Urinary bladder (tissue), 4 donors: ENCODE measurements around the gene MYOF. TPM values are rescaled to one million over a fixed set of nuclear protein-coding genes. Genes with fewer than 3 reads are reported as not detected.

Experiments
- DNase-seq: peaks from one replicate; pipeline ENCODE4 v3.0.0-alpha.2; 2015; ENCODE audit errors: extremely low spot score
- H3K27ac ChIP-seq: one replicate; pipeline ENCODE4 v1.5.1; 2013; ENCODE audit warnings: low read depth, mild to moderate bottlenecking, moderate library complexity
- H3K36me3 ChIP-seq: one replicate; pipeline ENCODE4 v1.6.1; 2013; ENCODE audit warnings: mild to moderate bottlenecking, moderate library complexity; ENCODE audit not compliant: insufficient read depth
- H3K4me1 ChIP-seq: one replicate; pipeline ENCODE4 v1.6.1; 2013; ENCODE audit warnings: mild to moderate bottlenecking, moderate library complexity; ENCODE audit not compliant: insufficient read depth
- H3K4me3 ChIP-seq: one replicate; pipeline ENCODE4 v1.5.1; 2013; ENCODE audit warnings: low read depth, low read length
- WGBS: extraction: QIAGEN DNeasy Blood & Tissue Kit; methylation state at CpG from one replicate; pipeline ENCODE4 v1.1.7; 2013; 5-methylcytosine and 5-hydroxymethylcytosine counted together
- polyA plus RNA-seq: library from polyadenylated mRNA; stranded (reverse); fragments of 200-250 nt; gene quantifications from one replicate; pipeline ENCODE4 v1.2.3, GENCODE V29; 2013
- total RNA-seq: library from RNA; depleted of rRNA; stranded (reverse); fragments of >200 nt; gene quantifications from one replicate; pipeline ENCODE4 v1.2.3, GENCODE V29; 2014
- donor health status: healthy with polysubstance abuse.
- donor health status: healthy.

Gene MYOF
- total and polyA plus RNA-seq, 2 donors: 61.3 to 99.1 TPM

DNA sequence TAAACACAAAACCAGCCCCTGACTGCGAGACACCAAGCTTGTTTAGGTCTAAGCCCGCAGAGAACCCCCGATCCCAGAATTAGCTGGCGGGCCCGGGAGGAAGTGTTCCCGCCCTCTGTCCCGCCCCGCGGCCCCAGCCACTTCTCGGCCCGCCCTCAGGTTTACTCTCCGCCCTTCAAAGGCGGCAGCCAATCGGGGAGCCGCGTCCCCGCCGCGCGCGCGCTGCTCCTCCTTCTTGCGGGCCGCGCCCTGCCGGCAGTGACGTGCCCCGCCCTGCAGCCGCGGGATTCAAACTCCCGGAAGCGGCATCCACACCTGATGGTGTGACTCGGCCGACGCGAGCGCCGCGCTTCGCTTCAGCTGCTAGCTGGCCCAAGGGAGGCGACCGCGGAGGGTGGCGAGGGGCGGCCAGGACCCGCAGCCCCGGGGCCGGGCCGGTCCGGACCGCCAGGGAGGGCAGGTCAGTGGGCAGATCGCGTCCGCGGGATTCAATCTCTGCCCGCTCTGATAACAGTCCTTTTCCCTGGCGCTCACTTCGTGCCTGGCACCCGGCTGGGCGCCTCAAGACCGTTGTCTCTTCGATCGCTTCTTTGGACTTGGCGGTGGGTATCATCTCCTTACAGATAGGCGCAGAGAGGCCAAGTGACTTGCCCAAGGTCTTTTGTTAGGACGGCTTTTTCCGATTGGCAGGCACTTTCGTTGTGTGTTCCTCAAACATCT is 14.3 kb upstream of the MYOF start, which contains the start of gene CEP55:
Gene CEP55, plus strand, starts transcription at position 291 of the 720 bp plus-strand sequence. CDS start 3,440 bp downstream, outside the sequence.
- Histone ChIP-seq H3K27ac (peak within 1 kb of the TSS; percentile 52), H3K4me3 (peak within 1 kb of the TSS; percentile 61), H3K36me3 (no peaks in the 10 kb centered on the region), H3K4me1 (no peaks in the 10 kb centered on the region)
- WGBS: 1% methylated on average over 68 of the region's 68 CpGs
- DNase-seq: peak; percentile 83

DNA sequence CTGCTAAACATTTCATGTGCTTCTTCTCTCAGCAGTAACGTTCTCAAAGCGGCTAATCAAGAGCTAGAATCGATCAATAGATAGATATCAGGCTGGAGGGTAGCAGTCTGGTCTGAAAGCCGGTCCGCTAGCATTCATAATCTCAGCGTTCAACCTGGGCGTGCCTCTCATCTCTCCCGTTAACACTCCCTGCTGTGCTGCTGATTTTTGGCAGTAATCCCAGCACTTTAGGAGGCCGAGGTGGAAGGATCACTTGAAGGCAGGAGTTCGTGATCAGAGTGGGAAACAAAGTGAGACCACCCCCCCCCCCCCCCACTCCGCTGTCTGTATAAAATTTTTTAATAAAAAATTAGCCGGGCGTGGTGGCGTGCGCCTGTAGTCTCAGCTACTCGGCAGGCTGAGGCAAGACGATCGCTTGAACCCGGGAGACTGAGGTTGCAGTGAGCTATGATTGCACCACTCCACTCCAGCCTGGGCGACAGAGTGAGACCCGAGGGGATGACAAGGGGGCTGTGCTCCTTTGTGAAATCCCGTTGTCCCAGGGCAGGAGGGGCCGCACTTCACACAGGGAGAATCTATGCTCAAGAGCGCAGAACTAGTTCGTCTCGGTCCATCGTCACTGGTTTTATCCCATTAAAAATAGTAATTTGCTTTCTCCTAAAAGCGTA is 13.7 kb upstream of the MYOF start:
- peak overlapping the region; percentile 61 for H3K4me3 ChIP-seq
- under 1% methylated on average over 28 of the region's 28 CpGs for WGBS
- no peaks in the 10 kb centered on the region for H3K36me3 ChIP-seq
- peak overlapping the region; percentile 52 for H3K27ac ChIP-seq
- no peaks in the 10 kb centered on the region for H3K4me1 ChIP-seq
- no peak for DNase-seq

DNA sequence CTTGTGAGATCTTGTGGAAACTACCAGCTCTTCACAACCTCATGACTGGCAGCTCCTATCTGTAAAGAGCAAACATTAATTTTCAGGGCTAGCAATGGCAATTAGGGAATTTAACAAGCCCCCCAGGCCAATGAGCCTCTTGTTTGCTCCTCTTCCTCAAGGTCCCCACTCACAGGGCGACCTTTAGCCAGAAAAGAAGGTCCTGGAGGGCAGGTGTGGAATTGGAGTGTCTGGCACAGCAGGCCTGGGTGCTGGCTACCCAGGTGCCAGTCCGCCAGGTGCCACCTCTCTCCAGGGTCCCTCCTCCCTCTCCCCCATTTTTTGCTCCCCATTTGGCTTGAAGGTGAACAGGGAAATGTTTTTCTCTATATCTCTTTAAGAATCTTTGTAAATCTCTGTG is 12.4 kb upstream of the MYOF start:
- H3K27ac ChIP-seq: no peak overlapping the region
- 93% methylated on average over 2 of the region's 2 CpGs for WGBS
- H3K4me3 ChIP-seq: no peak overlapping the region
- H3K36me3 ChIP-seq: no peaks in the 10 kb centered on the region
- DNase-seq: no peak
- H3K4me1 ChIP-seq: no peaks in the 10 kb centered on the region

GRCh38 chr10:93493162-93493561 is 11.0 kb upstream of the MYOF start:
- Histone ChIP-seq H3K4me3 (no peak overlapping the region), H3K4me1 (no peaks in the 10 kb centered on the region), H3K36me3 (no peaks in the 10 kb centered on the region), H3K27ac (no peak overlapping the region)
- 87% methylated on average over 3 of the region's 3 CpGs for WGBS
- DNase-seq: no peak

GRCh38 chr10:93491602-93492121 is 9.5 kb upstream of the MYOF start:
- Histone ChIP-seq H3K4me1 (no peaks in the 10 kb centered on the region), H3K27ac (no peak overlapping the region), H3K4me3 (no peak overlapping the region), H3K36me3 (no peaks in the 10 kb centered on the region)
- DNase-seq: no peak
- WGBS: 74% methylated on average over 2 of the region's 2 CpGs

DNA sequence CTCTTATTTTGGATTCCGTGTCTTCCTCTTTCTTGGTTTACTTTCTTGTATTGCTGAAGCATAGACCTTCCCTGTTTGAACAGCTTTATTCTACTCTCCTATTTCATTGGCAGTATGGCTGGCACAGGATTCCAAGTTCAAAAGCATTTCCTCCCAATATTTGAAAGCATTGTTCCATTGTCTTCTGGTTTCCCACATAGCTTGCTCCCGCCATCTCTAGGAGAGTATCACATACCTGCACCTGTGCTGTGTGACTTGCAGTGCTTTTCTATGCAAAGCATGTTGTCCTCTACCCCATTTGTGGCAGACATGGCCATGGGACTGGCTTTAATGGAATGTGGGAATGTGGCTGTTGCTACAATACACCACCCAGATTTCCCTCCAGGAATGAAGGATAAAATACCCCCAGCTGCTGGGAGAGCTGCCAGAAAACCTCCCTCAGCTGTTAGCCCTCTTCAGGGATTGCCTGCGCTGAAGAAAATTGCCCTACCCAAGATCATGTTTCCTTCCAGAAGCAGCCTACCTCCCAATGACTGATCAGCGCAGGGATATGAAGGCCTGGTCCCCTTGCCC is 6.9 kb upstream of the MYOF start:
- no peaks in the 10 kb centered on the region for H3K4me1 ChIP-seq
- 88% methylated on average over 4 of the region's 4 CpGs for WGBS
- no peaks in the 10 kb centered on the region for H3K36me3 ChIP-seq
- H3K27ac ChIP-seq: no peak overlapping the region
- no peak for DNase-seq
- H3K4me3 ChIP-seq: no peak overlapping the region

GRCh38 chr10:93485690-93486089 is 3.6 kb upstream of the MYOF start:
- WGBS: 46% methylated on average over 1 of the region's 1 CpG
- Histone ChIP-seq H3K4me1 (no peaks in the 10 kb centered on the region), H3K27ac (no peak overlapping the region), H3K36me3 (no peaks in the 10 kb centered on the region), H3K4me3 (no peak overlapping the region)
- DNase-seq: no peak

DNA sequence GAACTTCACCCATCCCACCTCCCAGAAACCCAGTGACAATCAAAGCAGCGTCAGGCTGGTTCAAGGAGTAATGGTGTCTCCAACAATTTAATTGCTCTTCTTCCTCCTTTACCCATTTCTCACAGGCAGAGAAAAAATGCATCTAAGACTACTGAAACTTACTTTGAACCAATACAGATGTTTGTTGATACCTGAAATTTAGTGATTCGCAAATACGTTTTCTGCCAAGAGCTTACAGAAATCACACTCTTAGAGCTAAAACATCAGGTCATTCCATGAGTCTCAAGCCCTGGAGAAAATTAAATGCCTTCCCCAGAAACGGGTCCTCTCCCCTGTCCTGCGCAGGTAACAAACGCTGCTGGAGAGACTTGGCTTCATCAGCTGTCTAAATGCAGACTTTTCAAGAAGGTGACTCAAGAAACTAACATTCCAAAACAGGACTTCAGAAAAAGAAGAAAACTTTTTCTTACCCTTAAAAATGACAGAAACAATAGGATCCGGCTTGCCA is 443 bp downstream of the MYOF start:
- H3K4me3 ChIP-seq: peak overlapping the region; percentile 49
- peak overlapping the region; percentile 86 for H3K27ac ChIP-seq
- H3K4me1 ChIP-seq: no peaks in the 10 kb centered on the region
- DNase-seq: no peak
- H3K36me3 ChIP-seq: no peaks in the 10 kb centered on the region
- 7% methylated on average over 7 of the region's 7 CpGs for WGBS

DNA sequence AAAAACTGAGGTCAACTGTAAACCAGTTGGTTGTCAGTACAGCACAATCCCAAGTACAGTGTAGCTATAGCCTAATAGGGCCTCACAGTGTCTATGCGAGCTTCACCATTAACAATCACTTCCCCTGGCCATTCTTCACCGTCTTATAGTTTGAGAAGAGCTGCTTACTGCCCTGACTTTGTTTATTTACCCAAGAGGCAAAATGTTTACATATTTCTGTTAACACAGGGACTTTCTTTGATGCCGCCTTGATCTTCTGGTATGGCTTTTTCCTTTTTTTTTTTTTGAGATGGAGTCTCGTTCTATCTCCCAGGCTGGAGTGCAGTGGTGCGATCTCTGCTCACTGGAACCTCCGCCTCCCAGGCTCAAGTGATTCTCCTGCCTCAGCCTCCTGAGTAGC is 3.3 kb downstream of the MYOF start:
- Histone ChIP-seq H3K4me1 (no peaks in the 10 kb centered on the region), H3K27ac (no peak overlapping the region), H3K4me3 (no peak overlapping the region), H3K36me3 (no peaks in the 10 kb centered on the region)
- no peak for DNase-seq
- 66% methylated on average over 6 of the region's 6 CpGs for WGBS

DNA sequence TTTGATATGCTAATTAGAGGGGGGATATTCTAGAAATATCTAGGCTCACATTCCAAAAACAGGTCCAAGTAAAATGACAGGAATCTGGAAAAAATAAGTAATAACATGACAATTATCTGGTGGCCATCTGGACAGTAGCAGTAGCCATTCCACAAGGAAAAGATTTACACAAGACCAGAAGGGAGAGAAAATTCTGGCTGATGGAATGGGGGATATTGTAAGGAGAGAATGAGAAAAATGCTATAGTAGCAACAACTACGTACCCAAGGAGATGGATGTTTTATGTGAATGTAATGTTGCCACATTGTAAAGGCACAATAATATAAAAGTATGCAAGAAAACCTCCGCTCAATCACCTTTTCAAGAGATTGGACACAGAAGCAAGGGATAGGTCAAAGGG is 5.4 kb downstream of the MYOF start:
- Histone ChIP-seq H3K36me3 (no peaks in the 10 kb centered on the region), H3K4me1 (no peaks in the 10 kb centered on the region), H3K4me3 (no peak overlapping the region), H3K27ac (no peak overlapping the region)
- 85% methylated on average over 2 of the region's 2 CpGs for WGBS
- DNase-seq: no peak

DNA sequence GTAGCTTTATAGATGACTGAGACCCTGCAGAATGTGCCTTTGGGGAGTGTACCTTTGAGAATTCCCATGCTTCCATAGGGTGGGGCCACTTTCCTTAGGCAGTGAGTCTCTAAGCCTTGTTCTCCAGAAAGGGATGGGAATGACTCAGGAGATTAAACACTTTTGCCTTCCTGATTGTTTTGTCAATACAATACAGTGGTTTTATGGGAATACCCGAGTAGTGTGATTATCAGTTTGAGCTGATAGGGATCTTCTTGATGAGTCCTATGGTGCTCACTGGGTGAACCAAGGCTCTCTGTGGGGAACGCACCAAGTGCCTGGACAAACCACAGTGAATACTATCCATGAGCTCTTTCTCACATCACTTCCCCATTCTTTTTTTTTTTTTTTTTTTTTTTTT is 6.3 kb downstream of the MYOF start:
- Histone ChIP-seq H3K4me1 (no peaks in the 10 kb centered on the region), H3K4me3 (no peak overlapping the region), H3K27ac (no peak overlapping the region), H3K36me3 (no peaks in the 10 kb centered on the region)
- DNase-seq: no peak
- WGBS: 66% methylated on average over 2 of the region's 2 CpGs

- H3K27ac ChIP-seq: no peak overlapping the region
- H3K4me3 ChIP-seq: no peak overlapping the region
- no peaks in the 10 kb centered on the region for H3K4me1 ChIP-seq
- no peak for DNase-seq
- 71% methylated on average over 2 of the region's 2 CpGs for WGBS
- H3K36me3 ChIP-seq: no peaks in the 10 kb centered on the region
These were observed 6.9 kb downstream of the MYOF start for GRCh38 chr10:93475227-93475626.

DNA sequence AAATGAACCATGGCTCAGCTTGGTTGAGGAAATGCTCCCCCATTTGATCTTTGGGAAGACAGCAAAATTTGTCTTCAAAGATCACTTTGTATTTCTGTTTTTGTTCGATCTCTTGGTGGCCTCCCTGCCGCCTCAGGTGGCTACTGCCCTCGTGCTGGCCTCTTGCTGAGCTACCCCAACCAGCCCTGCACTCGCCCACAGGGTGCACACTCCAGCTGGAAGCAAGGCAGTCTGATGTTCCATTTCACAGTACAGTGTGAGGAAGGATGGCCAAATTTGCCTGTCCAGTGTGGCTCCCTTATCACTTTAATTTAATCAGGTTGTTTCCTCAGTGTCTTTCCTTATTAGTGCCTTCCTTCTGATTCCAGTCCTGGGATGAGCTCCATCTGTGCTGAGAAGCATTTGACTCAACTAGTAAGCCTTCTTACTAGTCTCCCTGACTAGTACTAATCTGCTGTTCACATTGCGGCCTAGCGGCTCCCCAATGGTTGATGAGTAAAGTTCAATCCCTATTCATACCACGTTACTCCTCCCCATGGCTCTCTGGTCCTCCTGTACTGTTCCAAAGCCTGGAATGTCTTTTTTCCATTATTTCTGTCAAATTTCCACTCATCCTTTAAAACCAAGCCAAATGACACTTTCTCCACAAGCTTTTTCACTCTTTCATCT is 8.2 kb downstream of the MYOF start:
- WGBS: 84% methylated on average over 7 of the region's 7 CpGs
- Histone ChIP-seq H3K36me3 (no peaks in the 10 kb centered on the region), H3K4me1 (no peaks in the 10 kb centered on the region), H3K27ac (no peak overlapping the region), H3K4me3 (no peak overlapping the region)
- no peak for DNase-seq
